Loucy (cell line): ENCODE results near the gene RYR2.

ENCODE experiments used
- CTCF ChIP-seq: fragments of 200-600 bp; sonication (generic); conservative IDR thresholded peaks from 2 replicates; pipeline ENCODE4 v1.5.1; 2014; ENCODE audit warnings: mild to moderate bottlenecking, antibody characterized with exemption, low read length
- EZH2phosphoT487 ChIP-seq: fragments of 200-600 bp; IDR thresholded peaks from 2 replicates; pipeline ENCODE4 v1.6.1; 2018; ENCODE audit warnings: antibody characterized with exemption, mild to moderate bottlenecking, moderate library complexity, borderline replicate concordance

GRCh38 chr1:237062976-237063375, 21.0 kb downstream of the RYR2 start:
- no peak for TF ChIP-seq CTCF
- no peak for TF ChIP-seq EZH2phosphoT487
